Fibroblast of the conjunctiva (primary cell): ENCODE results near the gene AKIRIN2.
"Not testable (repeated sequence)": the region's sequence is repeated elsewhere in the genome, so short reads cannot be mapped to it uniquely, and the experiment has no call there.

Experiments
- DNase-seq: peaks from one replicate; pipeline ENCODE4 v3.0.0-alpha.2; 2010; ENCODE audit warnings: low read depth

The AKIRIN2 gene

DNA sequence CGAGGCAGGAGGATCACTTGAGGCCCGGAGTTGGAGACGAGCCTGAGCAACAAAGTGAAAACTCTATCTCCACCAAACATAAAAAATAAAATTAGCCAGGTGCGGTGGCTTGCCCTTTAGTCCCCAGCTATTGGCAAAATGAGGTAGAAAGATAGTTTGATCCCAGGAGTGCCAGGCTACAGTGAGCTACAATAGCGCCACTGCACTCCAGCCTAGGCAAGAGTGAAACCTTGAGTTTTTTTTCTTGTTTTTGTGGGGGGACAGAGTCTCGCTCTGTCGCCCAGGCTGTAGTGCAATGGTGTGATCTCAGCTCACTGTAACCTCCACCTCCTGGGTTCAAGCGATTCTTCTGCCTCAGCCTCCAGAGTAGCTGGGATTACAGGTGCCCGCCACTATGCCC lies 14.1 kb downstream of the AKIRIN2 start:
- DNase-seq: not testable (repeated sequence)

DNA sequence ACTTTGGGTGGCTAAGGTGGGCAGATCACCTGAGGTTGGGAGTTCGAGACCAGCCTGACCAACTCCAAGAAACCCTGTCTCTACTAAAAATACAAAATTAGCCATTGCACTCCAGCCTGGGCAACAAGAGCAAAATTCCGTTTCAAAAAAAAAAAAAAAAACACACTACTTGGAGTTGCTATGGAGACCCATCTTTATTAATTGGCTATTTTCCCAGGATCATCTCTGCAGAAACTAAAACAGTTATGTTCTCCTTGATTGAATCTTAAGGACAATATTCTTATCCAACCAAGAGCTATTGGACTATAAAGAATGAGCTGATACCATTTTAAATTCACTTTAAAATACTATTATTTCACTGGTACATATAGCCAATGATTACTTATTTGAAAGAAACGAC lies 14.7 kb downstream of the AKIRIN2 start:
- DNase-seq: no peak

DNA sequence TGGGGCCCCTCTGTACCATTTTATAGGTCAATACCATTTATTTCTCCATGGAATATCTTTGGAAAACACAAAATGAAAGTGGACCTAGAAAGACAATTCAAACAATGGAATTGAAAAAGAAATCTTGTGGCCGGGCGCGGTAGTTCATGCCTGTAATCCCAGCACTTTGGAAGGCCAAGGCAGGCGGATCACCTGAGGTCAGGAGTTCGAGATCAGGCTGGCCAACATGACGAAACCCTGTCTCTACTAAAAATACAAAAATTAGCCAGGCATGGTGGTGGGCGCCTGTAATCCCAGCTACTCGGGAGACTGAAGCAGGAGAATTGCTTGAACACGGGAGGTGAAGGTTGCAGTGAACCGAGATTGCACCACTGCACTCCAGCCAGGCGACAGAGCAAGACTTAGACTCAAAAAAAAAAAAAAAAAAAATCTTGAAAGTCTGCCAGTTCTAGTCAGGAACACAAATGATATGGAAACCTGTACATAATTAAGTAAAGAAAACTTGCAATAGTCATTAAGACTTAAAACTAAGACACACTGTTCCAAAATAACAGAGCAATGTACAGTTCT lies 15.3 kb downstream of the AKIRIN2 start:
- not testable (repeated sequence) for DNase-seq

DNA sequence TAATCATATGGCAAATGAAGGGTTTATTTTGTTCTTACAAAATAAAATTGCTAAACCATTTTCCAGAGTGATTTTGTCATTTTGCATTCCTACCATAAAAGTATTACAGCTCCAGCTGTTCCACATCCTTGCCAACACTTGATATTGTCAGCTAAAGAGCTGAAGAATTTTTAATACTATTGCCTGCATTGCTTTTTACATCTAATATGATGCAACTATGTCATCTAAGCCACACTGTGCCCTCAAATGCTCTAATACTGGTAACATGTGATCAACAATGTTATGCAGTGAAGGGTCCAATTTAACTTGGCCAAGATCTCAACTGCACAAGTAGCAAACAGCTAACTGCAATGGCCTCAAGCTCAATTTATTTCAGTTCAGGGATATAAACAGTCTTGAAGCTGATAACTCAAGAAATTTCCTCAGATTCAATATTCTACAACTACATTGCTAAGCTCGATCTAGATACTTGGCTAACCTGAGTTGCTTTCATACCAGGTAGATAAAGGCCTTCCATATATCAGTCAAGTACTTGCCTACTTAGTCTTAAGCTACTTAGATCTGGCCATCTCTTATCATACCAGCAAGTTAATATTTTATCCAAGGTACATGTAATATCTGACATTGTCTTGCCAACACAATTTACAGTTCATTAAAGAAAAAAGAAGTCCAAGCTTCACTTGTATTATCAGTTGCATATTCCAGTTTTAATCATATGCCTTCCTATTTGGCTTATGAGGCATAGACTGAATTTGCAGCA lies 17.0 kb downstream of the AKIRIN2 start:
- no peak for DNase-seq

DNA sequence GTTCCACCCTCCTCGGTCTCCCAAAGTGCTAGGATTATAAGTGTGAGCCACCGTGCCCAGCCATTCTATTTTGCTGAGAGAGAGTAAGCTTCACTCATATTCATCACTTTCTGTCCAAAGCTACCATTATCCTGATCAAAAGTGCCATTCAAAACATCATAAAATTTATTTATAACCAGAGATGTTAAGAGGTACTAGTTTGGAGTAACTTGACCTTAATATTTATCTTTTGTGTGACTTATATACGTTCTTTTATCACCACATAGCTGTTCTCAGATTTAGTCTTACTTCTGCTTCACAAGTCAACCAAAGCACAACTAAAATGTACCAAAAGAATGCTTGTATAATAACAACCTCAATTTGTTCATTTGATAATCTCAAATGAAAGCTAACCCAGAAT lies 18.1 kb downstream of the AKIRIN2 start:
- DNase-seq: no peak

DNA sequence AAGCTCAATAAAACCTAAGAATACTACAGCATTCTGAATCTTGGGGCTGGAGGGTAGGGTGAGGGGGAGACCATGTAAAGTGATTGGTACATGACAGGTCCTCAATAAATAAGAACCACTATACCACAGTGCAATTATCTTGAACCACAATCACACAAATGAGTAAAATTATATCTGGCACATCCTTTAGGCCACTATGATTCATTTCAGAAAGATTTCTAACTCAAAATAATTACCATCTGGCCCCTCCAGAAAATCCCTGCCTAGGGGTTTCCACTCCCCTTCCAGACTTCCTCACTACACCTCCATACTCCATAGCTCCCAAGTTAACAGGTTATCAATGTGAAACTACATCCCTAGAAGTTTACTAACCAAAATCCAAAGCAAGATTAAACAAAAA lies 19.7 kb downstream of the AKIRIN2 start:
- no peak for DNase-seq

DNA sequence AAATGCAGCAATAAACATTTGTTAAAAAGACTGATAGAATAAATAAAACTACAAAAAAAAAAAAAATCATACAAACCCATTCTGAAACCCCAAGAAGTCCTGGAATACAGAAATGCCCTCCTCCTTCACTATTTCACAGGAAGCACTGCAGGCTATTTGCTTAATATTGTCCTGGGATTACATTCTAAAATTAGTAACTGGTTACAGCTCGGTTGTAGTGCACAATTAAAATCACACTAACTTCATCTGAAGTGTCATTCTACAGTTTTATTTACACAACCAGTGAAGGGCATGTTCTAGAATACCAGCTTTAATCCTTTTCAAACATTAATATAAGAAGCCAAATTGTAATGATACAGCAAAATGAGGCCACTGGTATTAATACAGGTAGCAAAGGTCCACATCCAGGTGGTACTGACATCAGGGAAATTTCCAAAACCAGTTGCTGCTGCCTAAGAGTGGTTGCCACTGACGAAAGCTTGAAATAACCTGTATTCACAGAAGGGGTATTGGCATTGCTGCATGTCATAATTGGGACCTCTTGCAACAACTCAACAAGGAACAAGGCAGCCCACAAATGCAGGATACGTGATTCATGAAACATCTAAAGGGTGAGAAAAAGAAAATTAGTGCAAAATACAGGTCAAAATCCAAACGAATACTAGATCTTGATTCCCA lies 26.9 kb downstream of the AKIRIN2 start:
- DNase-seq: no peak

DNA sequence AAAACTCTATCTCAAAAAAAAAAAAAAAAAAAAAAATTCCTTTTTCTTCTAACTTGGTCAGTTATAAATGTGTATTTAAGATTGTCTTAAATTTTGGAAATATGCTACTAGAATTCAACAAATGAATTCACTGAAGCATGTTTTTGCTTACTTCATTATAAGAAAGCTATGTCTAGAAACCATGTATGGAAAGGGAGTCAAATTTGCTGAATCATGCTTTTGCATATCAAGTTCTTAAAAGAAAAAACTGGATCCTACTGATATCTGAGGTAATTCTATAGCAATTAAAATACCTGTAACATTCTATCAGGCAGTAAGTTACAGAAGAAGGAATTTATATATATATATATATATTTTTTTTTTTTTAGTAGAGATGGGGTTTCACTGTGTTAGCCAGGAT lies 27.7 kb downstream of the AKIRIN2 start:
- no peak for DNase-seq

DNA sequence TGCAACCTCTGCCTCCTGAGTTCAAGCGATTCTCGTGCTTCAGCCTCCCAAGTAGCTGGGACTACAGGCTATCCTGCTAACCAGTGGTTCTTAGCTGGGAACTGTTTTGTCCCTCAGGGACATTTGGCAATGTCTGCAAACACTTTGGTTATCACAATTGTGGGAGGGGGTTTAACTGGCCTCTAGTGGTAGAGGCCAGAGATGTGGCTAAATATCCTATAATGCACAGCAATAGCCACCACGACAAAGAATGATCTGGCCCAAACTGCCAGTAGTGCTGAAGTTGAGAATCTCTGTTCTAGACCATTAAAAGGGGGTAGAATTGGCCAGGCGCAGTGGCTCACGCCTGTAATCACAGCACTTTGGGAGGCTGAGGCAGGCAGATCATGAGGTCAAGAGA lies 28.8 kb downstream of the AKIRIN2 start:
- no peak for DNase-seq

DNA sequence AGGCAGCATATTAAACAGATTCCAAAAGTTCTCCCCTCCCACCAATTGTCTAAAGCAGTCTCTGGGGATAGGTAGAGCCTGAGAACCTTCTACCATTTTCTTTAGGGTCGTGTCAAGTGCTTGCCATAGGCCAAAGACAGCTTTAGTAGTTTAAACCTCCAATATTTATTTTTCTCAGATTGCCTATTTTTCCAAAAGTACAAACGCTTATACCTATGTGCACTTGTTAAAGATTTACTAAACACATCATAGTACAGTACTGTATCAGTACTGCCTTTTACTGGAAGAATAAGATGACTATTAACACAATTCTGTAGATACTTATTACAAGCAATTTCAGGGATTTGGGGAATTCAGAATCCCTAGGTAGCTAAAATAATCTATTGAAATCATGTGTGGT lies 29.4 kb downstream of the AKIRIN2 start:
- no peak for DNase-seq

DNA sequence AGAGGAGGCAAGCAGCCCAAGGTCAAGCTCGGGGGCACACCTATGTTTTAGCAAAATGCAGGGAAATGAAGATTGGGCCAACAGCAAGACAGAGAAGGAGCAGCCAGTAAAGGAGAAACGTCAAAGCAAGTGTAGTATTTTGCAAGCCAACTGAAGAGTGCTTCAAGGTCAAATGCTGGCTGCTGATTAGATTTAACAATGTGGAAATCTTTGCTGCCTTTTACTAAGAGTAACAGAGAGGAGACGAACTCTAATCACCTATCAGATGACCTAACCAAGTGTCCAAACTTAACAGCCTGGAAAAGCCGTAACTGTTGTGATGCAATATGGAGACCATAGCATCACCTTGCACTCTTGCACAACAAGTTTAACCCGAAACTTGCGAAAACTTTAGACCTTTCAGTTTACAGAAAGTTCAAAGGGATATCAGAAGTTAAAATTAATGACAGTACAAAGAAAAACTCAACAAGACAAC lies 30.4 kb downstream of the AKIRIN2 start:
- DNase-seq: no peak

DNA sequence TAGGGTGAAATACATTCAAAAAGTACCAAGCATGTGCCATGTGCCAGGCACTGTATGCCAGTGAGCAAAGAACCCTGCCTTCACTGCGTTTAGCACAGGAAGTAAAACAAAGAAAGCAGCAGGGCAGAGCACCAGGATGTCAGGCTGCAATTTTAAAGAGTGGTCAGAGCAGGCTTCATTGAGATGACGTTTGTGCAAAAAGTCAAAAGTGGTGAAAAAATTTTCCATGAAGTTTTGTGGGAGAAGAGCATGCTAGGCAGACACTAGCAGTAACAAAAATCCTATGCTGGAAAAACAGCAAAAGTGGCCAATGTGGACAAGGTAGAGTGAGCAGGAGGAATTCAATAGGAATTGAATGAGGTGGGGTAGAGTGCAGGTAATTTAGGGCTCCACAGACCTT lies 31.3 kb downstream of the AKIRIN2 start:
- DNase-seq: no peak

DNA sequence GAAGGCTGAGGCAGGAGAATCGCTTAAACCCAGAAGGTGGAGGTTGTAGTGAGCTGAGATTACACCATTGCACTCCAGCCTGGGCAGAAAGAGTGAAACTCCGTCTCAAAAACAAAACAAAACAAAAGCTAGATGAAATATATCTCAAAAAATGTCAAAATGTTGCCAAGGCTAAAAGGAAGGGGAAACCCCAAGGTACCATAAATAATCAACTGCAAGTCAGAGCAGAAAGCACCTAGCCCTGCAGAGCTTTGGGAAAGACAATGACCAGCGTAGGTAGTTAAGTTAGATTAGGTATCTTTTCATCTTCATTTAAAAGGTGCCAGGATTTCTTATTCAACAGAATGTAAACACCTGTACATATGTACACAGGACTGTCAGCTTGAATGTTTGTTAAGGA lies 33.0 kb downstream of the AKIRIN2 start:
- DNase-seq: no peak

DNA sequence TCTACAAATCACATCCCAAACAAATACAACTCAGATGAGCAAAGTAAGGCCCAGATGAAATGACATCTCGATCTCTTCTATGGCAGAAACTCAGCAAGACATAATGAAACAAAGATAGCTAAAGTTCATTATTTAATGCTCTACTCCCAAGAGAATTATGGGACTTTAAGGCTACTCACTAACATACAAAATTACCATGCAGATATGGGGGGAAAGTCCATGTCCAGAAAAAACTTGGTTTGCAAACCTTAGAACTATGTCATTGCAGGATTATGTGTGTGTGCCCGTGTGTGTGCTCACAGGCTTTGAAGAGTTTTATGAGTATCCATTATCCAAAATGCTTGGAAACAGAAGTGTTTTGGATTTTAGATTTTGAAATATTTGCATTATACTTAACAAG lies 34.0 kb downstream of the AKIRIN2 start:
- no peak for DNase-seq

DNA sequence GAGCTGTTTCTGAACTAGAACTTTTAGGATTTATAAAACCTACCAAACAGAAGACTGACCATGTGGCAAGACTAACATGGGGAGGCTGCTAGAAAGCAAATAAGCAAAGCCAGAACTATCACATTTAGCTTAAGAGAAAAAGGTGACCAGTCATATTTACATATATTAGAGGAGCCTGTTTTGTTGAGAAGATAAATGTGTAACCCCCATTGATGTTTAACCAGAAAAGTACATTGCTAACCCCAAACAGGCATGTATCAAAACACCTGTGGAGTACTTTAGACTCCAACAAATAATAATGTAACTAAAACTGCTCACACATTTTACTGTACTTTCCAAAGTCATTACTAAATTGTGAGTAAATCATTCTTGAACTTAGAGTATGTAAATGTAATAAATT lies 35.0 kb downstream of the AKIRIN2 start:
- DNase-seq: no peak

DNA sequence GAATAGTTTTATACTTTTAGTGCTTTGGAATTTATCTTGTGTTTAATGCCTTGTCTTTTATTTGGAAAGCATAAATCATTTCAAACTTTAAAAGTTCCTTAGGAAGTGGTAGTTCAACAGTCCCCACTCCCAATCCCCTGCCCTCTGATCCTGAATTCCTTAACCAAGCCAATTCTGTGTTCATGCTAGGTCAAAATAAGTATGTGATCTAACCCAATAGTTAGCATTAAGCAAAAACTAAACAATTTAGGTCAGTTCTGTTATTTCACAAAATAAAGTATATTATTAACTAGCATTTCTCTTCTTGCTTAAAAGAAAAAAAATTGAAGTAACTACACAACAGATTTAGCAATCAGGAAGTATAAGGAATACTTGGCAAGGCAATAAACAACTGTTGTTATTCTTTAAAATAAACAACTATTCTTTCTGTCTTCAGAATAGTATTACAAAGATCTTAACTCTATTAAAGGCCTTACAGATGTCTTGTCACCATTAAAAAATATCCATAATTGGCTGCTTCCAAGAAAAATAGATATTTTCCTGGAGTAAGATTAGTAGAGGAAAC lies 37.0 kb downstream of the AKIRIN2 start:
- no peak for DNase-seq

DNA sequence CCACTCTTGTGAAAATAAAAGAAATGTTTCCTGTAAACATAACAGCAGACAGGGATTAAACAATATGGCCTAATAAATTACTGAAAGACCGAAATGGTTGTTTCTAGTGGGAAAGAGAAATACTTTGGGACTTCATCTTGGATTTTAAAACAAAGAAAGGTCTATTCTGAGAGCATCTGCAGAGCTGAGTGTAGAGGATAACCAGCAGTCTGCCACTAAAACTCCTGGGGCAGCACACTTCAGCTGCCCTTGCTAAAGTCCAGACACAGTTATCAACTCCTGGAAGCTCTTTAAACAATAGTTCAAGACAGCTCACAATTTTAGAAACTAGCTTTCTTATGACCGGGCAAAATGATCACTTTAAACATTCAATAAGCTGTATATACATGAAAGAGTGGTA lies 38.6 kb downstream of the AKIRIN2 start:
- no peak for DNase-seq

DNA sequence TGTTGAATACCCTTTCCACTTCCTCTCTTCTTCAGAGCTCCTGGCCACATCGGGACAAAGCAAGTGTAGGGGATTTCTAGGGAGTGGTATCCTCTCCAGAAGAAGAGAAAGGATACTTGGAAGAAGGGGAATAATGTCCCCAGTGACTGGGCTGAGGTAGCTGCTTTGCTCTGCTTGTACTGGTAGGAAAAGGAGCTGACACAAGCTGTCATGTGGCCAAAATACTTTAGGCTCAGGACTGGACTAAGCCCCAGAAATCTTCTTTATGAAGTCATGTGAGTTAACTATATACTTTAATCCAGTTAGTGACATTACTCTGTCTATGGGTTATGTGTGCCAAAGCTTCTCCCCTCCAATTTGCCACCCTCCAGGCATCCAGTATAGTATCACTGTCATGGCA lies 40.5 kb downstream of the AKIRIN2 start:
- no peak for DNase-seq

DNA sequence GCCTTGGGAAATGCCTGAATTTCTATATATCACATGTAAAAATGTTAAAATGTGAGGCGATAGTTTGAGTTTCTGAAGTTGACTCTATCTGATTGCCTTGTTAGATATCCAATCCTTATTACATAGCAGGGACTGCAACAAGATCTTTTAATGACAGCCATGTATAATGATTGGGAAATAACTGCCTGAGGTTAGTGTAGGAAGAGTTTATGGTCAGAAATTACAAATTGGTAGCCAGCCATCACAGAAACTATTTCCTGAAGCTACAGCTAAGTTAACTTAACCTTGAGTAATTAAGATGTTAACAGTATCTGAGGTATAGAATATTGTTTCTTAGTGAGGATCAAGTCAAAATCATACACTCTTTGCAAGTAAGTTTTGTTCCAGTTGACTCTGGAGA lies 41.0 kb downstream of the AKIRIN2 start:
- no peak for DNase-seq

DNA sequence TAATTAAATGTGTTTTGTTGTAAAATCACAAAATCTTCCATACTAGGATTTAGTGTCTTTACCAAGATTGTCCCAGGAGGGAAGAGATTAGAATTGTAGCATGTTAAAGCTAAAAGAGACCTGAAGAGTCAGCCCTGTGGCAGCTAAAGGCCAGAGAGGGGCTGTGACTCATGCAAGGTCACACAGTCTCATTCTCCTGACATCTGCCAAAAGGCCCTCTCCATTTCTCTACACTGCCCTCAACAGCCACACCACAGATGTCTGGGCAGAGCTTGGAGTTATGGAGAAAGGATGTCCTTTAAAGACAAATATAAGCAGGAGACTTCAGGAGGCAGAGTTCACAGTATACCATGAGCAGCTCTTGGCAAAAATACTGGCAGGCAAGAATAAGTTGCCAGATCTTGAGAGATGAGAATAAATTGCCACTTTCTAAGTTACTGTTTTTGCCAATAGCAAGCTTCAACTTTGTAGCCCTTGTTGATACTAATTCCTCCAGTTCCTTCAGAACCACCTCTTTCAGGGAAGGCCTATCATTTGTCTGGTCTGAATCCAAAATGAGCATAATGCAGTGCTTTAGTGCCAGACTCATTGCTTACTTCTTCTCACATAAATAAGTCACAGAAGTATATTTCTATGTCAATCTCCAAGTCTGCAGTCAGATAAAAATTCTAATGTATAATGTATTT lies 41.7 kb downstream of the AKIRIN2 start:
- peak; percentile 49 for DNase-seq

DNA sequence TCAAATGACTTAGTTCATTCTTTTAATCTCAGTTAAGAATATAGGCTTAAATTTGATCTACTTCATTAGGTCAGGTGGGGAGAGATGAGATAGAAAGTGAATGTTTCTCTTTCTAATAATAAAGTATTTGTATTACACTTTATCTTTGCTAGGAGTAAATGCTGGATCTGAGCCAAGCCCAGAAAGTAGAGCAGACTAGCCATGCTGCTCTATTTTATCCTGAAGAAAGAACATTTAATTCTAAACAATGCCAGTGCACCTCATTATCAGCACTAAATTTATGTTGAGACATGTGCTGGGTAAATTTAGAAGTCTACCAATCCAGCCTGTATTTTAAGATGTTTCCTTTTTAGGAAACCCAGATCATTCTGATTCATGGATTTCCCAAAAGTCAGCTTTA lies 43.5 kb downstream of the AKIRIN2 start:
- no peak for DNase-seq

DNA sequence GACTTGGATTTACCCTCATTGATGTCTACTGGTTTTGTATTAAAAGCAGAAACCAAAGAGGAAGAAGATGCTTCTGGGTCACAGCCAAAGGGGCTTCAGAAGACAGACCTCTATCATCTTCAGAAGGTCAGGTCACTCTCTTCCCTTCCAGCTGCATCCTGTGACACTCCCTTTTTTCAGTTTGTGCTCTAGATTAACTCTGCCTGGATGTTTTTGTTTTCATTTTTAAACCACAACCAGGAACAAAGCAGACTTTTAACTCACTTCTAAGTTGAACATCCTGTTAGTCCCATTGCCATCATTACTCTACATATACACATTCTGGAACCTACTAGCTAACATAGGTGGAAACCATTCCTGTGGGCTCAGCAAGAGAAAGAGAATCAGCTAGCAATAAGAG lies 45.2 kb downstream of the AKIRIN2 start:
- DNase-seq: no peak

DNA sequence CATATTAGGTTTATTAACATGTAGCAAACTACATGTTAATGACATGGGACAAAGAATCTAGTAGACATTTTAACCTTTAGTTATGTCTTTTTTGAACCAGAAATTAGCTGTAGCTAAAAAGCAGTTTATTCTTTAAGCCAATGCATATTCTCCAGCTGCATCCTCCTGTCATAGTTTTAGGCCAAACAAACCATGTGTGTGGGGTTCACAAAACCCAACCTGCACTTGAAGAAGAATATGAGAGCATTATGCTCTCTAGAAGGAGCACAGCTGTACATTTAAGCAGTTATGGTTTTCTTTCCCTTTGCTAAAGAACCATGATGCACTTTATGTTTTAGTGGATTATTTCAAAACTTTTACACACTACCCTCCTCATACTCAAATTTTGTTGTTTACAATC lies 46.2 kb downstream of the AKIRIN2 start:
- DNase-seq: no peak
